Coronary artery (tissue), 2 donors: ENCODE results near the gene ABI3BP.
A peak's percentile ranks its signal among the peaks of the same experiment; 100 is the strongest.

Experiments used
- DNase-seq: peaks from one replicate; pipeline ENCODE4 v3.0.0-alpha.2; 2017; ENCODE audit warnings: low spot score
- H3K27ac ChIP-seq, 2 donors: fragments of 200-600 bp; sonication (generic); one replicate each; pipeline ENCODE4 v1.5.1; 2016 to 2019
- H3K4me3 ChIP-seq: fragments of 200-600 bp; sonication (generic); 2 replicates; pipeline ENCODE4 v1.5.1; 2016; ENCODE audit warnings: mild to moderate bottlenecking, moderate library complexity
- CTCF ChIP-seq: fragments of 200-600 bp; sonication (generic); IDR thresholded peaks from one replicate; pipeline ENCODE4 v1.5.1; 2019; ENCODE audit warnings: antibody characterized with exemption

The ABI3BP gene

GRCh38 chr3:100927775-100928174 lies 65.4 kb downstream of the ABI3BP start:
- no peak for TF ChIP-seq CTCF
- H3K4me3 ChIP-seq, result no peak overlapping the region
- H3K27ac ChIP-seq, result peak overlapping the region in 1 of 2 donors; percentile 42
- DNase-seq, result no peak

- H3K4me3 ChIP-seq, result no peak overlapping the region
- no peak for DNase-seq
- no peak for TF ChIP-seq CTCF
- peak overlapping the region in 1 of 2 donors; percentile 78 for H3K27ac ChIP-seq
Measured at GRCh38 chr3:100915706-100916495, 77.3 kb downstream of the ABI3BP start.

GRCh38 chr3:100913870-100914648 lies 79.2 kb downstream of the ABI3BP start:
- Histone ChIP-seq H3K27ac (peak overlapping the region; percentile 52 to 78), H3K4me3 (no peak overlapping the region)
- no peak for TF ChIP-seq CTCF
- peak; percentile 83 for DNase-seq

GRCh38 chr3:100912976-100913545 lies 80.2 kb downstream of the ABI3BP start:
- H3K27ac ChIP-seq, result peak overlapping the region in 1 of 2 donors; percentile 70
- no peak for TF ChIP-seq CTCF
- no peak for DNase-seq
- H3K4me3 ChIP-seq, result no peak overlapping the region

GRCh38 chr3:100912571-100912970 lies 80.7 kb downstream of the ABI3BP start:
- TF ChIP-seq CTCF, result no peak
- no peak for DNase-seq

GRCh38 chr3:100911956-100912355 lies 81.3 kb downstream of the ABI3BP start:
- no peak overlapping the region for H3K4me3 ChIP-seq
- no peak for TF ChIP-seq CTCF
- no peak for DNase-seq
- H3K27ac ChIP-seq, result no peak overlapping the region

More at GRCh38 chr3:100912571-100912970, 80.7 kb downstream of the ABI3BP start:
- Histone ChIP-seq H3K27ac (peak overlapping the region in 1 of 2 donors; percentile 70), H3K4me3 (no peak overlapping the region)
